ENCODE data around the gene ATAD3B. TPM values are rescaled to one million over a fixed set of nuclear protein-coding genes. Genes with fewer than 3 reads are reported as not detected.
"Not testable (repeated sequence)": the region's sequence is repeated elsewhere in the genome, so short reads cannot be mapped to it uniquely, and the experiment has no call there.

The ATAD3B gene
- total RNA-seq, 1 donor from 2014 or later: 16.0 TPM

DNA sequence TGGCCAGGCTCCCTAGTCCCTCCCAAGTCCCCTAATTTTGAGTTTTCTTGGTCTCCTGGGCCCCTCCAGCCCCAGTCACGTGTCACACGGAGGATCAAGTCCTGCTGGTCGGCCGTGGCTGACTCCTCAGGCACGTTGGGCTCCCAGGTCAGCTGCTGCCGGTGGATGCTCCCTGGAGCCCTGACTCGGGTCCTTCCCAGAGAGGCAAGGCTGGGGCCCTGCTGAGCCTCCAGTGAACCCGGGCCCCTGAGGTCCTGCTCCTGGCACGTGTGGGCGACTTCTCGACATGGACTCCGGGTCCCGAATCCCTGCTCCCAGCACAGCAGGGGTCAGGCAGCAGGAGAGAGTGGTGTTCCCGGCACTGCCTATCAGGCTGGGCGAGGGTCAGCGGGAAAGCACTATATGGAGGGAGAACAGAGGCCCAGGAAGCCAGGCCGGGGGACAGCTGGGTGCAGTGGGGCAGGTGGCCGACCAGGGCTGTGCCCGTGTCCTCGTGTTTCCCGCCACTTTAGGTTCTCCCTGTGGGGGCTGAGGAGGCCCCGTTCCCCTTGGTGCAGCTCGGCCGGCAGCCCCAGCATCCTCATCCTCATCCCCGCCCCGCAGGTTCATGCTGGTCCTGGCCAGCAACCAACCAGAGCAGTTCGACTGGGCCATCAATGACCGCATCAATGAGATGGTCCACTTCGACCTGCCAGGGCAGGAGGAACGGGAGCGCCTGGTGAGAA, 55.7 kb downstream of the ATAD3B start:
- ATAC-seq: no peak

DNA sequence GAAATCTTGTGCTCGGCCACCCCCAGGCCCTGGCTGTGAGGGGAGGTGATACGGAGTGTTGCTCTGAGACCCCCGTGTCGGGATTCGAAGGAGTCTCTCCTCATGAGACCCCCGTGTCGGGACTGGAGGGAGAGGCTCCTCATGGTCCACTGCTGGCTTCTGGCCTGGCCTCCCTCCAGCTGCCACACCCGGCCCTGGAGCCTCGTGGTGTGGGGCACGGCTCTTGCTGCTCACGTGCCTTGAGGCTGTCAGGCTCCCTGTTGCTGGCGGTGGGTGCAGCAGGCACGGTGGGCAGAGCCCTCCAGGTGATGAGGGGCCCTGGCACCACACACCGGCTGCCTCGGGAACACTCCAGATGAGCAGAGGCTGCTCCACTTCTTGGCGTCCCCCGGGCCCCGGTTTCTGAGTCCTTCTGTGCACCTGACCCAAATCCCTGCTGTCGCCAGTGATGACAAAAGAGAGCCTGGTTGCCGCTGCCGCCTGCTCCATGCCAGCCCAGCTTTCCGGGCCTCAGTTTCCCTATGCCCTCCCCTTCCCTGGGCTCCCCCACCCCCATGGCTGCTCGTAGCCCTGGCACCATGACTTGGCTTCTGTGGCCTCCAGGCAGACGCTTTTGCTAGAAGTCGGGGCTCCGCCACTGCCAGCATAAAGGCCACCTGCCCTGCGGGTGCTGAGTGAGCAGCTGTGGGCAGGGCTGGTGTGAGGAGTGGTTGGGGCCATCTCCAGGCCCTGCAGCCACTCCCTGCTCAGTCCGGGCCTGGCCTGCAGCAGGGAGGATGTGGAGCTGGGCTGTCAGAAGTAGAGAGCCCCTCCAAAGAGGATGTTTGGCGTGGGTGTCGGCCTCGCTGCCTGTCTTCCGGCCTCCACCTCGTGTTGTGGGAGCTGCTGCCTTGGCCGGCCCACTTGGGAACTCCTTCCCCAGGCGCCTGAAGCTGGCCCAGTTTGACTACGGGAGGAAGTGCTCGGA, 57.0 kb downstream of the ATAD3B start:
- DNase-seq (ENCODE audit: low spot score) (no peak), ATAC-seq (no peak)

More for the DNA sequence above, 55.7 kb downstream of the ATAD3B start:
- DNase-seq (ENCODE audit: low spot score): no peak

DNA sequence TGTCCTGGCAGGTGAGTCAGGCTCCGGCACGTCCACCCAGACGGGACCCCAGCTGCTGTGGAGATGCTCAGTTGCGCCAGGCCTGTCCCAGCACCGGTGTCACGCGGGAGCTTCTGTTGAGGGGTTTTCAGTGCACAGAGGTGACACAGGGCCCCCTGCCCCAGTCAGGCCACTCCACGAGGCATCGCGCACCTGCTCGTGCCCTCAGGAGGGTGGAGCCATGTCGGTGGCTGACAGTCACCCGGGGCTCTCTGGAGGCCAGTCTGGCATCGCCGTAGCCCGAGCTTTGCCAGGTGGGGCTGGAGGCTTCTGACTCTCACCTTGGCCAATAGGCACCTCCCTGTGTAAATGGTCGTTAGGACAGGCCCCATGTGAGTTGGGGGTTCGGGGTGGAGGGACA, 57.8 kb downstream of the ATAD3B start:
- ATAC-seq (no peak), DNase-seq (ENCODE audit: low spot score) (no peak)

DNA sequence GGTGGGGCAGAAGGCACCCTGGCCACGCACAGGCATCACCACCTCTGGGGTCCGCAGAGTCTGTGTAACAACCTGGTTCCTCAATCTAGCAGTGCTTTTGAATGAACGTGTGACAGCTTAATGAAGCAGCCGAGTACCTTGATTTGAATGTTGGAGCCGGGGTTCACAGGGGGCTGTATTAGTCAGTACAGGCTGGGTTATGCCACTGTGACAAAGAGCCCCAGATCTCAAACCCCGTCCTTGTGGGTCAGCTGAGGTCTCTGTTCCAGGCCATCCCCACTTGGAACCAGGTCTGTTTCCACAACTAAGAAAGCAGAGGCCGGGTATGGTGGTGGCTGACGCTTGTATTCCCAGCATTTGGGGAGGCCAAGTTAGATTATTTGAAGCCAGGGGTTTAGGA, 58.4 kb downstream of the ATAD3B start:
- DNase-seq (ENCODE audit: low spot score) (no peak), ATAC-seq (no peak)

DNA sequence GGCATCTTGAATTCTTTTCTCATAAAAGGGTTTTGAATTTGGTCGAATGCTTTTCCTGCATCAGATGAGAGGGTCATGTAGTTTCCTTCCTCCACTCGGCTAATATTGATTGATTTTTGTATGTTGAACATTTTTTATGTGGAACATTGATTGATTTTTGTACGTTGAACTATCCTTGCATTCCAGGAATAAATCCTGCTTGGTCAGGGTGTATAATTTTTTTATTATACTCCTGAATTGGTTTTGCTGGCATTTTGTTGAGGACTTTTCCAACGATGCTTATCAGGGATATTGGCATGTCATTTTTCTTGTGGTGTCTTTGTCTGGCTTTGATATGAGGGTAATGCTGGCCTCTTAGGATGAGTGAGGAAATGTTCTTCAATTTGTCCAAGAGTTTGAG, 60.4 kb downstream of the ATAD3B start:
- ATAC-seq (no peak), DNase-seq (ENCODE audit: low spot score) (no peak)

DNA sequence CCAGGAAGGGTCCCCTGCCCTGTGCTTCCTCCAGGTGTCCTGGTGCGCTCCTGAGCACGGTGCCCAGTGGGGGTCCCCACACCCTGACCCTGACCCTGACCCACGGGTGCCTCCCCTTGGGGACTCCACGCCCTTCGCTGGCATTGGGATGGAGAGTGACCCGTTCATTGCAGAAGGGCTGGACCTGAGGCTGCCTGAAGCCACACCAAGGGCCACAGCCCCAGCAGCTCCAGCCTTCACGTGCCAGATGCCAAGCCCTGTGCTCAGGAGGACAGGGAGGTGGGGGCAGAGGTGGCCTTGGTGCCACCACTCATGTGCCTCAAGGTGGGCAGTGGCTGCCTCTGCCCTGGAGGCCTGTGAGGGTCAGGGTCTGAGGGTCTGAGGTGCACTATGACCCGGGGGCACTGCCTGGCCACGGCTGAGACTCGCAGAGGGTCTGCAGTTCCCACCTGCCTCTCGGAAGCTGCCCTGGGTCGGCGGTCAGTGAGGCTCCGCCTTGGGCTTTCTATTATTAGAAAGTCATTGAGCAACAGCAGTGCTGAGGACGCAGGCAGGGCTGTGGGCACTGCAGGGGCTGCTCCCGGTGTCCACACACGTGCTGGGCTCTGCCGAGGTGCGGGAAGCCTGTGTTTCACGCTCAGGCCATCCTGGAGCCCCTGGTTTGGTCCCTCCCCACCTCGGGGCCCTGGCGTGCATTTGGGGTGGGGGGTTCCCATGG, 61.8 kb downstream of the ATAD3B start:
- DNase-seq (ENCODE audit: low spot score): not testable (repeated sequence)
- ATAC-seq: peak; percentile 51

DNA sequence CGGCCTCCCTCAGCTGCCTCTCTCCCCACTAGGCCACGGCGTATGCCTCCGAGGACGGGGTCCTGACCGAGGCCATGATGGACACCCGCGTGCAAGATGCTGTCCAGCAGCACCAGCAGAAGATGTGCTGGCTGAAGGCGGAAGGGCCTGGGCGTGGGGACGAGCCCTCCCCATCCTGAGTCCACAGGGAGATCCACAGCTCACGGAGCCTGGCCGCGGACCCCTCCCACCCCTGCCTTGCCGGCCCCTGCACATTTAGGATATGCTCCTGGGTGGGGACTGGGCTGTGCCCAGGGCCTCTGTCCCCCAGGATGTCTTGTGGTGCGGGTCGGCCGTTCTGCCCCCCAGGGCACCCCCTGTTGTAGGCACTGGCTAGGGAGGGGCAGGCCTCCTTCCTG, 62.3 kb downstream of the ATAD3B start:
- not testable (repeated sequence) for DNase-seq (ENCODE audit: low spot score)

DNA sequence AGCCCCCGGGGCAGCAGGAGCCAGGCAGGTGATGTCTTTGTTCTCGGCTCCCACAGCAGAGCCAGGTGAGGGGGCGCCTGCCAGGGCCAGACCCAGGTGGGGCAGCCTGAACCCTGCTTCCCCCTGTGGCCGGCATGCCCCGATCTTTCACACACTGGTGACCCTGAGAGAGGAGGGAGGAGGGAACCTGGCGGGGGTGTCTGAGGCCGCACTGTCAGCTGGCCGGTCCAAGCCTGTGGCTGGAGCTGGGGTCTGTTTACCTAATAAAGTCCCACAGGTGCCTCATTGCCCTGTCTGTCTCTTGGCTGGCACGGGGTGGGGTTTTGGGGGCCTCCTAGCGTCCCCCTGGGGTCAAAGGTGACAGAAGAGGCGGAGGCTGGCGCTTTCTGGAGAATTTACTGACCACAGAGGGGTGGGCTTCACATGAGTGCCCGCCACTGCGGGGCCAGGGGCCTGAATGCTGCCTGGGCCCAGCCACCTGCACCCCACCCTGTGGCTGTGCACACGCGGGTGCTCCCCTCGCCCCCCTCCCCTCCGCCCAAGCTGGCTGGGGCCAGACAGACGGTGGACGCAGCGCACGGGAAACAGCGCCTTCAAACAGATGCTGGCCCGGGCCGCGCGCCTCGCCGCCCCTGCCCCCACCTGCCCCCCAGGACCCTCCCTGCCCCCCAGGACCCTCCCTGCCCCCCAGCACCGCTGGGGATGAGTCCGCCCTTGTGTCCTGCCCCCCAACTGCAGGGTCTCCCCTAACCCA, 63.0 kb downstream of the ATAD3B start:
- no peak for DNase-seq (ENCODE audit: low spot score)
- ATAC-seq: no peak

More for the DNA sequence above, 62.3 kb downstream of the ATAD3B start:
- ATAC-seq: not testable (repeated sequence)

DNA sequence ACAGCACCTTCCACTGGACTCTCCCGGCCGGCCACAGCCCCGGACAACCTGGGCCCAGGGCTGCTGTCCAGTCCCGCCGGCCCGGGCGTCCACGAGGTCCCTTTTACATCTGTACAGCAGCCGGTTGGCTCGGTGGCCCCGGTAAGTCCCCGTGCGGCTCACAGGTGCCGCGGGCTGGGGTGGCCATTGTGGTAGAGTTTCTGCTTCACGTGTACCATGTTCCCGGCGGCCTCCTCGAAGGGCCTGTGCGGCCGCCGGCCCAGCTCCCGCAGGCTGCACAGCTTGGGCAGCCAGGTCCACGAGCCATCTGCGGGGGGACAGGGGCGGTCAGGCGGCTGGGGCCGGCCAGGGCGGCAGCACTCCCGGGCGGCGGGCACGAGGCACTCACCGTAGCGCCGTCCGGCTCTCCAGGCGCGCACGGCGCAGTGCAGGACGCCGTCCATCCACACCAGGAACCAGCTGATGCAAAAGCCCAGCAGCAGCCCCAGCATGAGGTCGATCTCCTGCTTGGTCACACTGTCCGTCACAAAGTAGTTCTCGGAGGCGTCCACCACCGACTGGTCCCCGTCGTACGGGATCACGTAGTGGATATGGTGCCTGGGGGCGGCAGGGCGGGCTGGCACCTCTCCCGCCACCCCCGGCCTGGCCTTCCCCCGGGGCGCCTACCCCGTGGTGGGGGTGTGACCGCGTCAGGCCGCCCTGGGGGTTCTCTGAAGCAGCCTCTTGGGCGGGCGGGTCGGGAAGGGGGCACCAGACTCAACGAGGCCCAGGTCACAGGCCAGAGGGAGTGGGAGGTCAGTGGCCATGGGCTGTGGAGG, 63.8 kb downstream of the ATAD3B start:
- no peak for ATAC-seq
- no peak for DNase-seq (ENCODE audit: low spot score)

DNA sequence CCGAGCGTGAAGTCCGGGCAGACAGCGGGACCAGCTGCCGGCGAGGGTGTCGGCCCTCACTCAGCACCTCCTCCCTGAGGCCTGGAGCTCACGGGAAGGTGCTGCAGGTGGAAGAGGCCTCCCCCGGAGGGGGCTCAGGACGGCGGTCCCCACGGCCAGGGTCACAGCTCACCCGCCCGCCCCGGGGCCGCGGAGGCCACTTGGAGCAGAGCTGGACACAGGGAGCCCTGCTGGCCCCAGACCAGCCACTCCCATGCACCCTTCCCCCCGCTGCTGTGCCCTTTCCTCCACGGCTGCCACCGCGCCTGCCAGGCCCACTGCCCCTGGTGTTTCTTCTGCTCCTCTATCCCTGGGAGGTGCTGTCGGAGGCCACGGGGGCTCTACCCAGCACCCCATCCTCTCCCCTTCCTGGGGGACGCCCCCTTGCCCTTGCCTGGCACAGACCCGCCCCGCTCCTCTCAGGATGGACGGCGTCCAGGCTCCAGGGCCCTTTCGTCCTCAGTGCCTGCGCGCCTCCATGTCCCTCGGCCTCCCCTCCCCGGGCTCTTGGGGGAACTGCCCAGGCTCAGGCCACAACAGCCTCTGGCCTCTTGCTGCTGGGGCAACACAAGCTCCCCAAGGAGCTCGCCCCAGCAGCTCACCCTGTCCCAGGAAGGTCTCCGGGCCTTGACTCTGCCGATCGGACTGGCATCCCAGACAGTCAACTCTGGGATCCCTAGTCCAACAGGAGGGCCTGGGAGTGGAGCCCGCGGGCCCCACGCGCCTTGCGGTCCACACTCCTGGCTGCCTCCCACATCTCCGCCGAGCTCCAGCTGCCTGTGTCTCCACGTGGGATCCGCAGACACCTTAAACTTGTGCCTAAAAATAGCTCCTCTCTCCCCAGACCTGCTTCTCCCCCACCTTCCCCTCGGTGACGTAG, 64.7 kb downstream of the ATAD3B start:
- ATAC-seq (no peak), DNase-seq (ENCODE audit: low spot score) (no peak)

DNA sequence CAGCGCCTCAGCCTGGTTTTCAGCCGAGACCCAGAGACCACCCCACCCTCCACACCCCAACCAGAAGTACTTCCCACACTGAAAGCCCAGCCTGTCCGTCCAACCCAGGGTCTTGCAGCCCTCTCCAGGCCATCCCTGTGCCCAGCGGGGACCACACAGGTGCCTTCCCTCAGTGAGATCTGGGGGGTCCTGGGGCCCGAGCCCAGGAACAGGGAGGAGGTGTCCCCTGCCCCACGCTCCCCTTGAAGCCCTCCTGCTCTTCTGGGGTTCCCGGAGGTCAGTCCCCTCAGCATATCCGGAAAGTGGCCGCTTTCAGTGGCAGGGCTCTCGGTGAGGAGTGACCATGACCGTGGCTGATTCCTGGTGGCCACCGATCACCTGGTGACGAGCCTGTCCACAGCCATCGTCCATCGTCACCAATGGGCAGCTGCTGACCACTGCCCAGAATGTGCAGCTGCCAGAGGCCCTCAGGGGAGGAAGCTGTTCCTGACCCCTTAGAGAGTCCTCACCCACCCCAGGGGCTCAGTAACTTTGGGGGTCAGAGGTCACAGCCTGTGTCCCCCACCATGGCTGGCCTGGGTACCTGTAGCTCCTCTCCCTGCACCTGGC, 65.5 kb downstream of the ATAD3B start:
- no peak for ATAC-seq
- DNase-seq (ENCODE audit: low spot score): no peak

DNA sequence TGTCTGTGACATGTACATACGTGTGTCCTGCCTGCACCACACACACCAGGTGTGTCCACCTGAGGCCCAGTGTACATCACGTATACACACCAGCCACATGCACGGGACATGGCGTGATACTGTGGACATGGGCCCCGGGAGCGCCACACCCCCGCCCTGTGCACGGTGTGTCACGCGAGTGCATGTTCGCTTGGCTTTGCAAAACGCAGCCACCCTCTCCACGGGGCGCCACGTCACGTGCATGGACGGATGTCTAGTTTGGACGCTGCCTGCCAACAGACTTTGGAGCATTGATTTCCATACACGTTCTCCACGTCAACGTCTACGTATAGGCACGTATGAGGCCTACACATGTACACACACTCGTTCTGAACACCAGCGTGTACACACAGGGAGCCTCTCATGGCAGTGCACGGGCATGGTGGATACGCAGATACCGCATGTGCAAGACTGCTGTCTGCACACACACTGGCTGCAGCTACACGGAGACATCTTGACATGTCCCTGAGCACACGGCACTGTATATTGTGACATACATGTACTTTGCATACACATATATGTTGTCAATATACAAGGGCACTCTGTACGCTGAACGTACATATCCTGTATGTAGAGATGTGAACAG, 66.2 kb downstream of the ATAD3B start:
- DNase-seq (ENCODE audit: low spot score): no peak
- no peak for ATAC-seq

DNA sequence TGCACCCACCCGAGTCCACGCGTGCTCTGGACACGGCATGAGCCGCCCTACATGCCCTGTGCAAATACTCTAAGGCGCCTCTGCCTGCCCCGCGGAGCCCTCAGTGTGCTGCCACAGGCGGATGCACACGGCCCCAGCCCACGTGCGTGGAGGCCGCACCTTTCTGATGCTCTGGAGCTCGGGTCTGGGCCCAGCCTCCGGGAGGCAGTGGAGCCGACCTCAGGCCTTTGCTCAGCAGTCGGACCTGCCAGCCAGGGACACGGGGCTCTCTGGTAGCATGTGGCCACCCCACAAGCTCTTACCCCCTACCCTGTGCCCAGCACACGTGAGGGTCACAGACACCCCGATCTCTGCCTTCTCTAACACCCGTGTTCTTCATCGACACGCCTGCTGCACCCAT, 66.8 kb downstream of the ATAD3B start:
- DNase-seq (ENCODE audit: low spot score): no peak
- ATAC-seq: no peak

DNA sequence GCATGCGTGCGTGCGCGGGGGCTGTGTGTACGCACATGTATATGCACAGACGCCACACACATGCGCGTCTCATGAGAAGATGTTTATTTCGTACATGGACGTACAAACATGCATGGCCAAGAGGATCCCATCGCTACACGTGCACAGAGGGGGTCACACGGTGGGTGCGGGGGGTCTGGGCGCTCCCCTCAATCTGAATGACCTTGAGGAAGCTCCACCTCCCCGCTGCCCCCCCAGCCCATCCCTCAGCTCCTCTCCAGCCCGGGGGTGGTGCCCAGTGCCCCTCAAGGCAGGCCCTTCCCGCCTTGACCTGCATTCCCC, 67.4 kb downstream of the ATAD3B start:
- DNase-seq (ENCODE audit: low spot score): no peak

DNA sequence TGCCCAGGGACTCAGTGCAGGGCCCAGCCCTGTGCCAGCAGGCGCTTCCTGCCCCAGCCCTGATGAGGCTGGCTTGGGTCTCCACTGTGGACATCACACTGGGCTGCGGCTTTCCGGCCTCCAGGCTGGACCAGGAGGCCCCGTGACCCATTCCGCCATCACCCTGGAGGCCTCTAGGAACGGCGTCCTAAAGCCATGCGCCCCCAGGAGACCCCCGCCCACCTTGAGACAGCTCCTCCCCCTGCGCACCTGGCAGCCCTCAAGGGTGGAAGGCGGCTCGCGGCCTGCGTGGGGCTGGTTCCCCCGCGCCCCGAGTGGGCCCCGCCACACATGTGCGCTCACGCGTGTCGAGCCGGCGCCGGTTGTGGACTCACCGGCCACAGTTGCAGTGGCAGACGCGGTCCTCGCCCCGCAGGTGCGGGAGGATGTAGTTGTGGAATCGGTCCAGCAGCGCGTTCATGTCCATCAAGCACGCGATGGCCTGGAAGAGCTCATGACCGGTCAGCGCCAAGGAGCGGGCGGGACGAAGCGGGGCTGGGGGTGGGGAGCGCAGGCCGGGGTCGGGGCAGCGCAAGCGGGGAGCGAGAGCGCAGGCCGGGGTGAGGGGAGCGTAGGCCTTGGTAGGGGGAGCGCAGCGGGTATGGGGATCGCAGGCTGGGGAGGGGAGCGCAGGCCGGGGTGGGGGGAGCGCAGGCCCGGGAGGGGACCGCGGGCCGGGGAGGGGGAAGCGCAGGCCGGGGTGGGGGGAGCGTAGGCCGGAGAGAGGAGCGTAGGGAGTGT, 67.9 kb downstream of the ATAD3B start:
- DNase-seq (ENCODE audit: low spot score) (no peak), ATAC-seq (no peak)

More for the DNA sequence above, 67.4 kb downstream of the ATAD3B start:
- ATAC-seq: no peak

DNA sequence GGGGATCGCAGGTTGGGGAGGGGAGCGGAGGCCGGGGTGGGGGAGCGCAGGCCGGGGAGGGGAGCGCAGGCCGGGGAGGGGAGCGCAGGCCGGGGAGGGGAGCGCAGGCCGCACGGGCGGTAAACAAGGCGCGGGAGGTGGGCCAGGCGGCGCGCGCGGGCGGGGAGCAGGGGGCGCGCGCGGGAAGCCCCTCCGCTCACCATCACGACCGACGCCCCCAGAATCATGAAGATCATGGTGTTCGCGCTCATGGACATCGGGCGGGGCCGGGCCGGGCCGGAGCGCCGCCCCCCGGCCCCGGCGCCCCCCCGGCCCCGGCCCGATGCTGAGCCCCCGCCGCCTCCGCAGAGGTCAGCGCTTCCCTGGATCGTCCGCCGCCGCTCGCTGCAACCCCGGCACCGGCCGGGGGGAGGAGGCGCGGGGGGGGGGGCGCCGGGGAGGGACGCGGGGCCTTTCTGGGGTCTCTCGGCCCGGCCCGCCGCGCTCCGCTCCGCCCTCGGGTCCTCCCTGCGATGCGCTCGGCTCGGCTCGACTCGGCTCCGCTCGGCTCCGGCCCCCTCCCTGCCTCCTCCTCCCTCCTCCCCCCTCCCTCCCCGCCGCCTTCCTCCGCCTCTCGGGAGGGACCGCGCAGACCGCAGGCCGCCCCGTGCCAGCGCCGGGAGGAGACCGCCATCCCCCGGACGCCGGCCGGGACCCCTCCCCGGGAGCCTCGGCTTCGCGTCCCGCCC, 68.7 kb downstream of the ATAD3B start, which contains the start of gene TMEM240:
TMEM240 (minus strand) TSS at position 535 of the 728 bp plus-strand sequence; CDS start at position 257, 278 bp downstream.
- ATAC-seq (peak; percentile 23), DNase-seq (ENCODE audit: low spot score) (no peak)

Measured in left lobe of liver (tissue), 2 donors.